Nephron progenitor cell (in vitro differentiated cells): ENCODE results near the gene ENOX2.

ENCODE experiments used
- DNase-seq: peaks from one replicate; pipeline ENCODE4 v3.0.0; 2021
- H3K27ac Mint-ChIP-seq: 2 replicates; pipeline ENCODE4 v1.8.0; 2021; ENCODE audit warnings: mild to moderate bottlenecking, moderate library complexity, mixed read lengths
- H3K27me3 Mint-ChIP-seq: 2 replicates; pipeline ENCODE4 v1.8.0; 2021; ENCODE audit warnings: mild to moderate bottlenecking, low read depth, mixed read lengths; ENCODE audit not compliant: poor library complexity
- H3K36me3 Mint-ChIP-seq: 2 replicates; pipeline ENCODE4 v1.8.0; 2021; ENCODE audit warnings: low read depth, mixed read lengths
- H3K4me1 Mint-ChIP-seq: 2 replicates; pipeline ENCODE4 v1.8.0; 2021; ENCODE audit warnings: mixed read lengths
- H3K4me3 Mint-ChIP-seq: 2 replicates; pipeline ENCODE4 v1.8.0; 2021; ENCODE audit warnings: mild to moderate bottlenecking, moderate library complexity, mixed read lengths
- H3K9me3 Mint-ChIP-seq: 2 replicates; pipeline ENCODE4 v1.8.0; 2021; ENCODE audit warnings: mild to moderate bottlenecking, moderate library complexity, mixed read lengths
- CTCF ChIP-seq: fragments of 200-600 bp; sonication (generic); IDR thresholded peaks from 2 replicates; pipeline ENCODE4 v1.5.0; 2021; ENCODE audit warnings: antibody characterized with exemption

The ENOX2 gene

GRCh38 chrX:130682990-130683389, 220.0 kb downstream of the ENOX2 start:
- Mint-ChIP-seq H3K9me3 (no peaks in the 10 kb centered on the region), H3K27ac (no peak overlapping the region), H3K36me3 (peaks cover 42% of the 10 kb centered on the region), H3K4me1 (peaks cover 5% of the 10 kb centered on the region), H3K27me3 (no peaks in the 10 kb centered on the region), H3K4me3 (no peak overlapping the region)
- no peak for DNase-seq
- TF ChIP-seq CTCF = no peak

GRCh38 chrX:130680164-130681035, 222.6 kb downstream of the ENOX2 start:
- Mint-ChIP-seq H3K9me3 (peaks cover 2% of the 10 kb centered on the region), H3K36me3 (peaks cover 42% of the 10 kb centered on the region), H3K4me1 (peaks cover under 1% of the 10 kb centered on the region), H3K4me3 (no peak overlapping the region), H3K27me3 (no peaks in the 10 kb centered on the region), H3K27ac (no peak overlapping the region)
- DNase-seq = no peak
- no peak for TF ChIP-seq CTCF

- Mint-ChIP-seq H3K9me3 (peaks cover 24% of the 10 kb centered on the region), H3K27me3 (peaks cover 3% of the 10 kb centered on the region), H3K27ac (peak overlapping the region; percentile 2), H3K4me3 (no peak overlapping the region), H3K4me1 (no peaks in the 10 kb centered on the region), H3K36me3 (peaks cover 63% of the 10 kb centered on the region)
- TF ChIP-seq CTCF = no peak
- no peak for DNase-seq
Measured at GRCh38 chrX:130676861-130677260, 226.1 kb downstream of the ENOX2 start.

- Mint-ChIP-seq H3K4me1 (no peaks in the 10 kb centered on the region), H3K9me3 (peaks cover 24% of the 10 kb centered on the region), H3K27me3 (peaks cover 6% of the 10 kb centered on the region), H3K4me3 (no peak overlapping the region), H3K27ac (no peak overlapping the region), H3K36me3 (peaks cover 78% of the 10 kb centered on the region)
- no peak for DNase-seq
- TF ChIP-seq CTCF = no peak
Measured at GRCh38 chrX:130672214-130672613, 230.8 kb downstream of the ENOX2 start.

- Mint-ChIP-seq H3K9me3 (peaks cover 16% of the 10 kb centered on the region), H3K27ac (no peak overlapping the region), H3K27me3 (peaks cover 6% of the 10 kb centered on the region), H3K36me3 (peaks cover 80% of the 10 kb centered on the region), H3K4me3 (no peak overlapping the region), H3K4me1 (peaks cover 6% of the 10 kb centered on the region)
- DNase-seq = no peak
- no peak for TF ChIP-seq CTCF
Measured at GRCh38 chrX:130669233-130669632, 233.8 kb downstream of the ENOX2 start.

GRCh38 chrX:130665263-130665662, 237.7 kb downstream of the ENOX2 start:
- DNase-seq = no peak
- Mint-ChIP-seq H3K4me3 (no peak overlapping the region), H3K4me1 (peaks cover 6% of the 10 kb centered on the region), H3K27ac (peak overlapping the region; percentile 78), H3K9me3 (no peaks in the 10 kb centered on the region), H3K36me3 (peaks cover 87% of the 10 kb centered on the region), H3K27me3 (no peaks in the 10 kb centered on the region)
- no peak for TF ChIP-seq CTCF
